COLO668 (cell line): Measurements from ENCODE around the gene TMPRSS13.

Source experiments
- DNase-seq: peaks from one replicate; lab custom pipeline; 2025; ENCODE audit not compliant: unreplicated experiment; lab: John Stamatoyannopoulos, UW

The TMPRSS13 gene

GRCh38 chr11:117914398-117914761 lies 14.8 kb downstream of the TMPRSS13 start:
- no peak for DNase-seq

DNA sequence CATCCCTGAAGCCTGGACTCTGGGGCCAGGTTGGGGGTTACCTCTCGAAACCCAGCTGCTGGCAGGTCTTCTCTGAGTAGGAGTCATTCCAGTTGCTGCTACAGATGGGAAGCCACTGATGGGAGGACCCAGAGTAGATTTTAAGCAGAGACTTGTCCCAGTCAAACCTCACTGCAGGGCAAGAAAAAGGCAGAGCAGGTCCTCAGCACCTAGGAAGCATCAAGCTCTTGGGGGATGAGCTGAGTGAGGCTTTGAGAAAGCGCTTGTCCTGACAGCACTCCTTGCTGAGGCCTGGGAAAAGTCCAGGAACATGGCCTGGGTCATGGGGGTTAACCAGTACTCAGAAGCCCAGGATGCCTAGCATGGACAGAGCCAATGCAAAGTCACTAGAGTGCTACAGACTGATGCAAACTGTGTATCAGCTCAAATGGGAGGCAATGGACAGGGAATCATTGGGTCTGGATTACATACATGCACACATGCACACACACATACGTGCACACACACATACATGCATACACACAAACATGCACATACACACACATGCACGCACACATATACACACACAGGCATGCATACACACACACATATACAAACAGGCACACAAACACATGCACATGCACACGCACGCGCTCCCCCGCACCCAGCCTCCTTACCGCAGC lies 15.3 kb downstream of the TMPRSS13 start:
- DNase-seq, result no peak

DNA sequence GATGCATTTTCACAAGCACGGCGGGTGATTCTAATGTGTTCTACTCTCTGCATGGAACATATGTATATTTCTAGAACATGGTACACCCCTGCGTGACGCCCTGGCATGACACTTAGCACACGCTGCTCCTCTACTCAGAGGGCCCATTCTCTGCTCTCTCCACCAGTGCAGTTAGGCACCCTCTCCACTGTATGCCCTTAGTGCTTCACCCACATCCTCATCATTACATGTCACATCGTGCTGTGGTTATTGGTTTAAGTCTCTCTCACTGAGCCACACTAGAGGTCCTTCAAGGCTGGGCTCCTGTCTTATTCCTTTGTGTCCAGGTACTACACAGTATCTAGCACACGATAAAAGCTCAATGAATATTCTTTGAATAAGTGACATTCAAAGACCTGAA lies 16.7 kb downstream of the TMPRSS13 start:
- no peak for DNase-seq

GRCh38 chr11:117911694-117912093 lies 17.5 kb downstream of the TMPRSS13 start:
- no peak for DNase-seq

- DNase-seq, result no peak
These were observed 18.1 kb downstream of the TMPRSS13 start for GRCh38 chr11:117910941-117911655.

DNA sequence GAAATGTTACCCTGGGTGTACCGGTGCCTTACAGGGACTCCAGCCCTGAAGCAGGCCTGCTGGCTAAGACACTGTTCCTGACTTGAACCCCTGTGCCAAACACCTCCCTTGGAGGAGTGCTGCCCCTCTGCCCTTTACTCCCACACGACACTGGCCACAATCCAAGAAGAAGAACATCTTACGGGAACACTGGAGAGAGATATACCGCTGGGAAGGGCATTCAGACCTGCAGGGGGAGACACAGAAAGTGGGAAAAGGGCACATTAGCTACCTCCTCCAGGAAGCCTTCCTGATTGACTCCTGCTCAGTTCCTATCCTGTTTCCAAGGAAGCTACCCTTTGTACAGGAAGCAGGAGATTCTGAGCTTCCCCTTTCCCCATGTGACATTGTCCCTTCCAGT lies 18.7 kb downstream of the TMPRSS13 start:
- no peak for DNase-seq

DNA sequence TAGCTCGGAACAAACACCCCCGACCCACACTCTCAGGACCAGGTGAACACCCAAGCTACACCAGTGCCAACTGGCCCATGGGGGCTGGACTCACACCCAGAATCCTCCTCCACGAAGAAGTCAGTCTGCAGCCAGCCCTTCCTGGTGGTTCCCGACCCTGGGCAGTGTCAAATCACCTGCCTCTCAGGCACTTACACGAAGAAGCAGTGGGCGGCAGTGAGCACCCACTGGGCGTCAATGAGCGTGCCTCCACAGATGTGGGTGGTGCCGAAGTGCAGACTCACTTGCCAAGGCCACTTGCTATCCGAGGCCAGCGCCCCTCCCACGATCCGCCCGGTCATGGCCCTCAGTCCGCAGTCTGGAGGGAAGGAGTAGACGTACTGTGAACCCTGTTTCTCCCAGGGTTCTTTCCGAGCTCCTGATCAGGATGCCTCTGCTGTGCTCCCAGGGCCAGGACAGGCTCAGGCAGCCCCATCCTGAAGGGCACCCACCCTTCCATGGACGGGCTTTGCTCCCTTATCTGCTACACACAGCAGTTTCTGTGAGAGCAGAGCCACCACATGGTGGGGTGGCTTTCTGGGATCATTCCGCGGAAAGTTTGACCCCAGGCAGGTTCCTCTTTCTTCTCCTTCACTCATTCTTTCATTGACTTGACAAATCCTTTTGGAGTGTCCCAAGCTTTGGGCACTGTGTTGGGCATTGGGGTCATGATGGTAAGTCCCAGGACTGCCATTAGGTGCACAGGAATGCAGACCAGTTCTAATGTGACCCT lies 19.4 kb downstream of the TMPRSS13 start:
- DNase-seq, result no peak

DNA sequence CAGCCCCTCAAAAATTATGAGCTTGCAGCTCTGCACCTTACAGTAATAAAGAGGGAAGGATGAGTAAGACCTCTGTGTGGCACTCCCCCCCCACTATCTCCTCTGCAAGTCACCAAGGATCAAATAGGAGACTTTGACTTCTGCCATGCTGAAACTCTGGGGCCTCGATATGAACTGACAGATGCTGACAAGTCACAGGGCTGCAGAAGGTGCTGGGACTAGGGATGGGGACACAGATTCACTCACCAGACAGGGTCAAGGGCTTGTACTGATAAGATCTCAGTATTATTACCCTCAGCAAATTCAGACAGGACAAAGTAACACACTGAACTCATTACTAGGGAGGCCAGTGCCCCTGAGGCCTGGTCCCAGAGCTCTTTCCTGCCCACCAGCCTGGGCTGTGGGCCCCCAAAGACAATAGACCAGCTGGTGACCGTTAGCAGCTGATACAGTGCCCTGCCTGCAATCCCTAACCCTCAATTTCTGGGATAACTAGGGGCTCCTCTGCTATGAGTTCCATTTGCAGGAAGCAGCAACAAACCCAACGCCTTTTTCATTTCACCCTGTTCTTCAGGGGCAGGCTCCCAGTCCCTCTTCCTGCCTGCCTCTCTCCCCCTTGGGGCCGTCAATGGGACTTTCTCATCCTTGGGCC lies 20.1 kb downstream of the TMPRSS13 start:
- DNase-seq, result no peak

DNA sequence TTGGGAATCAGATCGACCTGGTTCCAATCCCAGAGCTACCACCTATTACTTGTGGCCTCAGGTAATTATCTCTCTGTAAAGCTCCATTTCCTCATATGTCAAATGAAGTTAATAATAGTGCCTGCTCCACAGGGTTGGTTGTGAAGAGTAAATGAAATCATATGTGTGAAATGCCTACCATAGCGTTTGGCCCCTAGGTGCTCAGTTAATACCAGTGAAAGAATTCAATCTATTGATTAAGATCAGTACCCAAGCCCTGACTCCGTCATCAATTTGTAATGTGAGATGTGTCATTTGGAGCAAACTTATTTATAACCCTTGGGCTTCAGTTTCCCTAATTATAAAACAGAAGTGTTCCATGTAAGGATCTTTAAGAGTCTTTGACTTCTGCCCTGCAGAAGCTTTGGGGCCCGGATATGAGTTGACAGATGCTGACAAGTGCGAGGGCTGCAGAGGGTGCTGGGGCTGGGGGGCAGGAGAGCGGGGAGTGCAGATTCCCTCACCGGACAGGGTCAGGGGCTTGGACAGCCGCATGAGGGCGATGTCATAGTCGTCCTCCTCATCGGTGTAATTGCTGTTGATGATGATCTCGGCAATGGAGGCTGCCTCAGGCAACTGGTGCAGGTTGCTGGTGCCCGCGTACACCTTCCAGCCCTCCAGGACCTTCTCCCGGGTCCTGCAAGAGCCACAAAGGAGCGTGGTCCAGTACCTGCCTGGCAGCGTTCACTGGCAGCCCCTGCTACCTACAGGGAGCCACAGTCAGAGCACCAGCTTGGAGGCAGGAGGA lies 20.9 kb downstream of the TMPRSS13 start:
- DNase-seq, result no peak

DNA sequence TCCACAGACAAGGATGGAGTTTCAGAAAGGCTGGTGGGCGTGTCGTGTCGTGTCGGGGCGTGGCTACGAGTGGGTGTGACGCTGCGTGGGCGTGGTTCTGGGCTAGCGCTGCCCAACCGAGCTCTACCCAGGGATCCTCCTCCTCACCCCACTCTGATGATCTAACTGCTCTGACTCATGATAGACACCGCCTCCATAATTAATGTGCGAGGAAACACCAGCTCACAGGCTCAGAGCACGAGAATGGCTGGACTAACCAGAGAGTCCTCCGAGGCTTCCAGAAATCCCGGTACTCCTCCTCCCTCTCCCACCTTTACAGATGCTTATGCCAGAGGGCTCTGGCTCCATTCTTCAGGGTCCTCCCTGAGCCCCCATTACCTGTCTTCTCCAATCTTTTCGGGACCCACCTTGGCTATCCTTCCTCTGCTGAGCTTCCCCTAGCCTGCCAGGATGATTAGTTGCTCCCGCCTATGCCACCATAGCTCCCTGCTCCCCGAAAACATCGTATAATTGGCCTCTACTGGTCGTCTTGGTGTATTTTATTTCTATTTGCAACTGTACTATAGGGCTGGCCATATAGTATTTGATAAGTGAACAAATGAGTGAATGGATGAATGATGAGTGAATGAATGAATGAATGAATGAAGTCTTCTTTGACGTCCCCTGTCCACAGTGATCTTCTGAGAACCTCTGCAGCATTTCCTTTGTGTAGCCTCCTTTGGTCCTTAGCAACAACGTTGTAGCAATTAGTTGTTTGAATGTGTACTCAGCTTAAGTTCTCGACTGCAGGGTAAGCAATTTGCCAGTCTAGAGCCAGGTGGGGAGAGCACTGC lies 21.7 kb downstream of the TMPRSS13 start:
- DNase-seq, result peak; percentile 81

DNA sequence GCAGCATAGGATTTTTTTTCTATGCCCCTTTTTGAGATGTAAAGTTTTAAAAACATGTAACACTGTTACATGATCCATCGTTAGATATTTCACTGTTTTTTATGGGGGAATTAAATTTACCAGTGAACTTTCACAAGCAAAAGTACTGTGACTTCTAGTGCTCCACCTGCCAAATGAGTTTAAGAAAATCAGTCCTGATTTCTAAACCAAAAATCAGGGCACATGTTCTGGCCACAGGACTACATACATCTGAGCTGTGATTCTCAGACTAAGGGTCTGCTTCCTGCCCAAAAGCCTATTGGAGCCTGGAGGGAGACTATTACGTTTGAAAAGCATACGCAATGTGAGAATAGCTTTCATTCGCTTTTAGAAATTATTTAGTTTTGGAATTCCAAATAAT lies 22.5 kb downstream of the TMPRSS13 start:
- no peak for DNase-seq

- no peak for DNase-seq
These were observed 23.1 kb downstream of the TMPRSS13 start for GRCh38 chr11:117906126-117906525.

DNA sequence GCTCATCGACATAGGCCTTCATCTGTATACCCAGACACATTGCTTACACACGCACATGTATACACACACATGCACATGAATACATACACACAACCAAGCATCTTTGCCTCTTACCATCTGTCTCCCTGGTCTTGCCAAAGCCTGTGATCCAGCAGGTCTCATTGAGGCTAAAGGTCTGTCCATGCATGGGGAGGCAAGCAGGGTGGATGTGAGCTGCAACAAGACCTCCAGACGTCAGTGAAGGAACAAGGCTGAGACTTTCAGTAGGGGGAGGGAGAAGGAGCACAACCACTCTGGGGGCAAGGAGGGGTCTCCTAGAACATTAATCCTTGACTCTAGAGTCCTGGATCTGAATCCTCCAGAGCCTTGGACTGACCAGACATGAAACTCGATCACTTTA lies 23.7 kb downstream of the TMPRSS13 start:
- DNase-seq, result no peak

GRCh38 chr11:117903505-117904382 lies 25.5 kb downstream of the TMPRSS13 start:
- DNase-seq, result peak; percentile 35

- no peak for DNase-seq
These were observed 27.0 kb downstream of the TMPRSS13 start for GRCh38 chr11:117902001-117902845.

DNA sequence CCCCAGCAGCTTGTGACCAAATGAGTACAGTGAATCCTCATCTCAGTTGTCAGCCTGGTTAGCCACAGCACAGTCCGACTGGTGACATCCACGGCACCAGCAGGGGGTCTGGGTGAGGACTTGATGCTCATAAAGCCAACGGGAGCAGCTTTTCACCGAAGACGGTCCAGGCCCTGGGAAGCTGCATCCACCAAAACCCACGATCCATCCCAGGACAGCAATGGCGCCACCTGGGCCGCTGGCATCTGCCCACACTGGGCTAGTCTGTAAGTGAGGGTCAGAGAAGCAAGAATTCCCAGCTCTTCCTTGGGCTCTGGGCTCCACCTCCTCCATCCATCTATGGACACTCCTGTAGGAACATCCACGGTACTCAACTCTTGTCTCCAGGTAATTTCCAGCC lies 27.6 kb downstream of the TMPRSS13 start:
- no peak for DNase-seq

DNA sequence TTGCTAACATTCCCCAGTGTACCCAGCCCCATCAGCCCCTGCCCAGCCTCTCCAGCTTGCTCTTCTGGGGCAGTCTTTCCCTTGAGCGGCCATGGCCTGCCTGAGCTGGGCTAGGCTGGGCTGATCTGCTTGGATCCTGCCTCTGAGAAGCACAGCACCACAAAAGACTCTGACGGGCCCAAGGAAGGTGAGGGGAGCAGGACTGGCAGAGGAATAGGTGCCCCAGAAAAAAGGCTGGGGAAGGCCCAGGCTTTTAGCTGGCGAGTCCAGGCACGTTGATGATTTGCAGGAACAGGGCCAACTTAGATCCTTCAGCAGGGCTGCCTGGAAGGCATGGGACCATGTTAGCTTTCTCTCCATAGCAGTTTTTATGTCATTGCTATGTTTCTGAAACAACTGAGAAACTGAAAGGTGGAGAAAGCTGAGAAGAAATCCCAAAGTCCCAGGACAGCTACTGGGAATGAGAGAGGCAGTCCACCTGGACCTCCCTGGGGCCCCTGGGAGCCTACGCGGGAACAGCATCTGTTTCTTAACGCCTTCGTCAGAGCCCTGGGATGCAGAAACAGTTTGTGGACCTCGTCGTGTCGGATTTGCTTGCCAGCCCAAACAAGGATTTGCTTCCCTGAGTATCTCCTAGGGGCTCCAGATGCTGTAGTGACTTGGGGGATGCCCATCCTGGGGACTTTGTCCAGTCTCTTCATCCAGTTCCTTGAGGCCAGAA lies 28.3 kb downstream of the TMPRSS13 start:
- no peak for DNase-seq
